Ovary (tissue), 9 donors: ENCODE data around the gene SLC11A2. TPM values are rescaled to one million over a fixed set of nuclear protein-coding genes. Genes with fewer than 3 reads are reported as not detected.

Experiments used
- DNase-seq, 5 donors: peaks; one replicate each; pipeline ENCODE4 v3.0.0-alpha.2; 2019 to 2020
- H3K27ac ChIP-seq, 2 donors: fragments of 200-600 bp; one replicate each; pipeline versions ENCODE4 v1.5.1 to v1.8.0; 2019 to 2022
- H3K27me3 ChIP-seq: fragments of 200-600 bp; one replicate; pipeline ENCODE4 v1.8.0; 2022
- H3K36me3 ChIP-seq: fragments of 200-600 bp; sonication (generic); one replicate; pipeline ENCODE4 v1.5.1; 2019
- H3K4me1 ChIP-seq: one replicate; pipeline ENCODE4 v1.8.1; 2013; ENCODE audit warnings: mild to moderate bottlenecking, moderate library complexity; ENCODE audit not compliant: insufficient read depth
- H3K4me3 ChIP-seq: fragments of 200-600 bp; sonication (generic); one replicate; pipeline ENCODE4 v1.5.1; 2017
- H3K9me3 ChIP-seq, 2 donors: fragments of 200-600 bp in 1 of 2; sonication (generic) in 1 of 2; one replicate each; pipeline versions ENCODE4 v1.5.1 to v1.8.1; 2013 to 2019; ENCODE audit warnings: mild to moderate bottlenecking in 1 of 2, moderate library complexity in 1 of 2
- CTCF ChIP-seq, 3 donors: fragments of 450-650 bp in 2 of 3; fragments of 200-600 bp in 1 of 3; IDR thresholded peaks; one replicate each; pipeline versions ENCODE4 v1.5.1 to v1.8.0; 2016 to 2022; ENCODE audit warnings: antibody characterized with exemption in 3 of 3, mild to moderate bottlenecking in 1 of 3
- EP300 ChIP-seq: sonication (generic); formaldehyde crosslinking; IDR thresholded peaks from one replicate; pipeline ENCODE4 v1.6.1; 2017; ENCODE audit warnings: antibody characterized with exemption
- POLR2A ChIP-seq: fragments of 450-650 bp; IDR thresholded peaks from one replicate; pipeline ENCODE4 v1.6.1; 2017; ENCODE audit warnings: antibody characterized with exemption, mild to moderate bottlenecking, moderate library complexity
- whole genome bisulfite sequencing, 3 donors: extraction: QIAGEN DNeasy Blood & Tissue Kit in 1 of 3; methylation state at CpG; one replicate each; pipeline versions ENCODE4 v1.1.5 to v1.1.7; 2013 to 2017; 5-methylcytosine and 5-hydroxymethylcytosine counted together
- intact Hi-C, 4 donors: fragments of 100-400 bp; cut with DNase I; formaldehyde crosslinking; loops; one replicate each; pipeline versions ENCODE4 v1.11.0 to v1.15.1; 2022 to 2023
- polyA plus RNA-seq, 2 donors: library from polyadenylated mRNA; stranded (reverse); fragments of 200-250 nt in 1 of 2; fragments of 350-450 nt in 1 of 2; fragmentation: Illumina TruSeq in 1 of 2; extraction: RNeasy Lipid Tissue Mini Kit (QIAGEN cat#74804) in 1 of 2; gene quantifications; one replicate each; pipeline ENCODE4 v1.2.3, GENCODE V29; 2013 to 2014
- total RNA-seq, 7 donors: library from RNA; depleted of rRNA in 2 of 7; stranded (reverse); fragments of >200 nt in 2 of 7; fragmentation: NEBNext Ultra II Directional in 3 of 7; extraction: Animal tissue kit (Norgen Biotek cat#: 25700) in 3 of 7; gene quantifications; one replicate each; pipeline versions ENCODE4 v1.1.0 to v1.2.4, GENCODE V29; 2016 to 2023
- donor health status: DM: no; HTN: no; CAD: no; lungs with moderate emphysema.
- donor health status: DM: no; HTN: no; CAD: no.
- donor health status: Bipolar disorder and iron deficiency.
- donor health status: DM: yes; HTN: yes; CAD: no.
- donor health status: DM: no; HTN: no; CAD: no.
- donor health status: DM: yes; HTN: yes; CAD: no.

The SLC11A2 gene
- total and polyA plus RNA-seq, 9 donors: 13.6 to 48.8 (median 38.7) TPM

GRCh38 chr12:50947933-50948626 lies 78.1 kb downstream of the SLC11A2 start:
- H3K36me3 ChIP-seq: no peaks in the 10 kb centered on the region
- no peaks in the 10 kb centered on the region for H3K27me3 ChIP-seq
- DNase-seq: no peak
- no peak overlapping the region for H3K27ac ChIP-seq
- intact Hi-C loops: no loop called here
- 81 to 88% (median 85%) methylated on average over 3 of the region's 3 CpGs for WGBS, 3 donors
- H3K4me1 ChIP-seq: no peaks in the 10 kb centered on the region
- no peak overlapping the region for H3K4me3 ChIP-seq
- H3K9me3 ChIP-seq: no peaks in the 10 kb centered on the region
- no peak for TF ChIP-seq EP300
- TF ChIP-seq CTCF (IDR thresholded peaks at IDR 0.05): no peak
- no peak for TF ChIP-seq POLR2A

GRCh38 chr12:50937653-50938052 lies 88.5 kb downstream of the SLC11A2 start:
- no peaks in the 10 kb centered on the region for H3K9me3 ChIP-seq
- H3K4me3 ChIP-seq: no peak overlapping the region
- no peaks in the 10 kb centered on the region for H3K27me3 ChIP-seq
- H3K4me1 ChIP-seq: peaks cover 4% of the 10 kb centered on the region
- TF ChIP-seq EP300 (no peak), POLR2A (no peak), CTCF (IDR thresholded peaks at IDR 0.05) (no peak)
- no peak overlapping the region for H3K27ac ChIP-seq
- H3K36me3 ChIP-seq: no peaks in the 10 kb centered on the region
- WGBS, 3 donors: 92 to 100% (median 95%) methylated on average over 1 of the region's 1 CpG
- intact Hi-C loops: no loop called here
- no peak for DNase-seq

GRCh38 chr12:50936821-50937530 lies 89.2 kb downstream of the SLC11A2 start:
- 89 to 93% (median 92%) methylated on average over 9 of the region's 9 CpGs for WGBS, 3 donors
- no peak overlapping the region for H3K4me3 ChIP-seq
- TF ChIP-seq CTCF (IDR thresholded peaks at IDR 0.05): no peak
- no peak for TF ChIP-seq EP300
- TF ChIP-seq POLR2A: no peak
- intact Hi-C loops: no loop called here
- peaks cover 4% of the 10 kb centered on the region for H3K4me1 ChIP-seq
- H3K9me3 ChIP-seq: no peaks in the 10 kb centered on the region
- H3K36me3 ChIP-seq: no peaks in the 10 kb centered on the region
- H3K27ac ChIP-seq: no peak overlapping the region
- no peak for DNase-seq
- no peaks in the 10 kb centered on the region for H3K27me3 ChIP-seq

GRCh38 chr12:50934981-50935807 lies 91.0 kb downstream of the SLC11A2 start:
- H3K4me1 ChIP-seq: peaks cover 4% of the 10 kb centered on the region
- H3K4me3 ChIP-seq: no peak overlapping the region
- H3K36me3 ChIP-seq: no peaks in the 10 kb centered on the region
- TF ChIP-seq EP300: no peak
- no peak for TF ChIP-seq POLR2A
- TF ChIP-seq CTCF (IDR thresholded peaks at IDR 0.05): no peak
- WGBS, 3 donors: 27 to 33% (median 28%) methylated on average over 6 of the region's 6 CpGs
- no peak overlapping the region for H3K27ac ChIP-seq
- H3K9me3 ChIP-seq: no peaks in the 10 kb centered on the region
- no peak for DNase-seq
- no peaks in the 10 kb centered on the region for H3K27me3 ChIP-seq
- intact Hi-C loops: no loop called here
